C4-2B (cell line): ENCODE results near the gene TIGD7.

Experiments
- CTCF ChIP-seq: fragments of 450-650 bp; conservative IDR thresholded peaks from 2 replicates; pipeline ENCODE4 v1.5.1; 2017; ENCODE audit warnings: mild to moderate bottlenecking
- ZFX ChIP-seq: fragments of 450-650 bp; IDR thresholded peaks from 2 replicates; pipeline ENCODE4 v1.6.1; 2017

GRCh38 chr16:3321816-3322215, 16.6 kb upstream of the TIGD7 start:
- TF ChIP-seq CTCF (no peak), ZFX (no peak)
